Measurements from ENCODE around the gene CRACR2A.

CRACR2A gene

GRCh38 chr12:3646561-3647241 lies 106.2 kb downstream of the CRACR2A start:
- no peak for DNase-seq (ENCODE audit: low spot score)

DNA sequence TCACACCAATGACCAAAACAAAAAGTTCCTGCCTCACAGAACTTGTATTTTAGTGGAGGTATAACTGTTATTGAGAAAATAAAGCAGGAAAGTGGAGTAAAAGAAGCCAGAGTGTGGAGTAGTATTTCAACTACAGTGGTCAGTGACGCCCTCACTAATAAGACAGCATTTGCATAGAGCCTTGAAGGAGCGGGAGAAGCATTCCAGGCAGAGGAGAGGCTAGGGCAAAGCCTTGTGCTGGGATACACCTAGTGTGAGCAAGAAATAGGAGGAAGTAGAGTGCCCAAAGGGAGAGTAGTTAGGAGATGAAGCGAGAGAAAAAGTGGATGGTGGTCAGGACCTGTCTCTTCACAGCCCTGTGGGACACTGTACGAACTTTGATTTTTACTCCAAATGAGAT lies 107.8 kb downstream of the CRACR2A start:
- no peak for DNase-seq (ENCODE audit: low spot score)

- DNase-seq (ENCODE audit: low spot score) = no peak
Observed at GRCh38 chr12:3644104-3644503, 108.8 kb downstream of the CRACR2A start.

- no peak for DNase-seq (ENCODE audit: low spot score)
Observed at GRCh38 chr12:3641428-3642018, 111.4 kb downstream of the CRACR2A start.

DNA sequence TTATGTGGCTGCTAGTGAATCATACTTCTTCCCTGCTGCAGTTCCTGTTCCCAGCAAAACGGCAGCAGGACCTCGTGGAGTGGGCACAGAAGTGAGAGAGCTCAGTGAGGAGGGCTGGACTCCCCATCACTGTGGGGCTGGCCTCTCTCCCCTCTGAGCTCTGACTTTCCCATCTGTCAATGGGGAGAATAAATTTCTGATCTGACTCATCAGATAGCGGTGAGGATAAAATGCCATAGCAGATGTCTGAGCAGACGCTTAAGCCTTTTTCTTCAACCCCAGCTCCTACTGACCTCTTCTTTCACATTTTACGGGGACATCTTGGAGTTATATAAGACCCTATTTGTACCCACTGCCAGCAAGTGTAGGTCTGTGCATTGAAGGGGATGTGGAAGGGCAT lies 116.6 kb downstream of the CRACR2A start:
- no peak for DNase-seq (ENCODE audit: low spot score)

DNA sequence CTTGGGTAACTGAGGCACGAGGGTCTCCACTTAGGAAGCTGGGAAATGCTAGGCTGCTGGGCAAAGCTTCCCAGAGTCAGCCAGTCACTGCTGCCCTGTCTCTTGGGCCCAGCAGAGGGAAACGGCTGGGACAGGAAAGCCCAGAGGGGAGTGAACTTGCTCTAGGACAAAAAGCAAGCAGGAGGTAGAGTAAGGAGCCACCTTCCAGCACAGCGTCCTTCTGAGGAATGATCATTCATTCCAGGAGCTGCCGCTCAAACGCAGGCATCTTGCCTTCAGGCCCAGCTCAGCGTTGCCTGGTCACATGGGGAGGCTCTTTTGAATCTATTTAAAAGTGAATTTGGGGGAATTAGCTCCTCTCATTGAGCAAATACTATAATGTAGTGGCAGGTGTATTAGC lies 118.6 kb downstream of the CRACR2A start:
- DNase-seq (ENCODE audit: low spot score) = no peak

DNA sequence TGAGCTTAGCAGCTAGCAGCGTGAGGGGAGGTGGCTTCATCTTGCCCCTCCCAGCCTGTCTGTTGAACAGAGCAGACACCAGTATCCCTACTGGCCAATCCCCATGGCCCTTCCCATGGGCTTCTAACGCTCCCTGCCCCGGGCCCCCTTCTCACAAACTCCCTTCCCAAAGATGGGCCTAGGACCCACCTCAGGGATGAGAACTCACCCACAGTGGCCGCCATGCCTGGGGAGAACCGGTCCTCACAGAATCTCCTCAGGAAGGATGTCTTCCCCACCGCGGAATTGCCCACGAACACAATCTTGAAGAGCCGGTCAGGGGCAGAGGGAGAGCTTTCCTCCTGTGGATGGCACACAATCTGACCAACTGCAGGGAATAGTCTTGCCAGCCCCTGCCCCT lies 119.5 kb downstream of the CRACR2A start:
- no peak for DNase-seq (ENCODE audit: low spot score)

GRCh38 chr12:3632754-3633153 lies 120.2 kb downstream of the CRACR2A start:
- DNase-seq (ENCODE audit: low spot score) = no peak

DNA sequence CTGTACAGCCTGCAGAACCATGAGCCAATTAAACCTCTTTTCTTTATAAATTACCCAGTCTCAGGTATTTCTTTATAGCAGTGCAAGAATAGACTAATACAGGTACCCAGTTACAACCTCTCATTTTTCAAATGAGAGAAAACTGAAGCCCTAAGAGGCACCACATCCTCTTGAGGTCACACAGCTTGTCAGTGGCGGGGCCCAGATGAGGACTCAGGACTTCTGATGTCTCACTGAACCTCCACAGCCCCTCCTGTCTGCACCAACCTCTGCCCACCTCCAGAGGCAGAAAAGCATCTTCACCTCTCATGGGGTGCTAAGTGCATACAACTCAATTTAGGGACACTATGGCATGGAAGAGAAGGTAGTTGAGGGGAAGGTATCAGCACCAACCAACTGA lies 120.7 kb downstream of the CRACR2A start:
- DNase-seq (ENCODE audit: low spot score) = peak; percentile 31

DNA sequence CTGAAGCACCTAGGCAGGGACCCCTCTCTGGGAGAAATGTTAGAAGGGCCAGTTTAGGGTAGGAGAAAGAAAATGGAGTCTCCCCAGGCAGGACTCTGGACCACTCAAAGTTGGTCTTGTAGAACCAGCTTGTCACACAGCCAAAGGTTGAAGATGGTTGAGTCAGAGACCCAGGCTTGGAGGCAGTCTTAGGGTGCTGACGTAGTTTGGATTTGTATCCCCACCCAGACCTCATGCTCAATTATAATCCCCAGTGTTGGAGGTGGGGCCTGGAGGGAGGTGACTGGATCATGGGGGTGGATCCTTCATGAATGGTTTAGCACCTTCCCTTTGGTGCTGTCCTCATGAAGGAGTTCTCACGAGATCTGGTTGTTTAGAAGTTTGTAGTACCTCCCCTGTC lies 121.2 kb downstream of the CRACR2A start:
- DNase-seq (ENCODE audit: low spot score) = no peak

- no peak for DNase-seq (ENCODE audit: low spot score)
Observed at GRCh38 chr12:3631272-3631637, 121.7 kb downstream of the CRACR2A start.

DNA sequence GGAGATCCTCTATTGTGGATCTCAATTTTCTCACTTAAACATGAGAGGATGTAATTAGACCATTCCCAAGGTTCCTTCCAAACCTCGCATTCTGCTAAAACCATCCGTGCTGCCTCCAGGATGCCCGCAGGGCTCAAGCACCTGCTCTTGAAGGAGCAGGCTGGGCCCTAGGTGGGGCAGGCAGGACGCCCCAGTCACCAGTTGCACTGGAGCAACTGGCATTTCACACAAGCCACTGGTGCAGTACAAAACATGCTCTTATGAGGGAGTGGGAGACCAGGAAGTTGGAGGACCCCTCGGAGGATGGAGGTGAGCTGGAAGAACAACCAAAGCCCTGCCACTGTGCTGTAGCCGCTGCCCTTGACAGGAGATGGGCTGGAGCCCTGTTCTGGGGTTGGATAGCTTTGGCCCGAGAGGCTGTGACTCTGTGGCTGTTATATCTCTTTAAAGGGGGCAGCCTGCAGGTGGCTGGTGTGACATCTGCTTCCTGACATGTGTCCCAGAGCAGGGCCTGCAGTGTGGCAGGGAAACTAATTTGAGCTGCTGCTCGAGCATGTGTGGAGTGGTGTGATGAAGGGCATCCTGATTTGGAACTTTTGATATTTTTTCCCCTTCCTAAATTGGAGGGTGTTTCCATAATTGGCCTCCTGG lies 122.2 kb downstream of the CRACR2A start:
- DNase-seq (ENCODE audit: low spot score) = no peak

- DNase-seq (ENCODE audit: low spot score) = no peak
Observed at GRCh38 chr12:3630111-3630510, 122.8 kb downstream of the CRACR2A start.

GRCh38 chr12:3629057-3629830 lies 123.7 kb downstream of the CRACR2A start:
- no peak for DNase-seq (ENCODE audit: low spot score)

- no peak for DNase-seq (ENCODE audit: low spot score)
Observed at GRCh38 chr12:3628629-3629028, 124.3 kb downstream of the CRACR2A start.

GRCh38 chr12:3627336-3627735 lies 125.6 kb downstream of the CRACR2A start:
- no peak for DNase-seq (ENCODE audit: low spot score)

DNA sequence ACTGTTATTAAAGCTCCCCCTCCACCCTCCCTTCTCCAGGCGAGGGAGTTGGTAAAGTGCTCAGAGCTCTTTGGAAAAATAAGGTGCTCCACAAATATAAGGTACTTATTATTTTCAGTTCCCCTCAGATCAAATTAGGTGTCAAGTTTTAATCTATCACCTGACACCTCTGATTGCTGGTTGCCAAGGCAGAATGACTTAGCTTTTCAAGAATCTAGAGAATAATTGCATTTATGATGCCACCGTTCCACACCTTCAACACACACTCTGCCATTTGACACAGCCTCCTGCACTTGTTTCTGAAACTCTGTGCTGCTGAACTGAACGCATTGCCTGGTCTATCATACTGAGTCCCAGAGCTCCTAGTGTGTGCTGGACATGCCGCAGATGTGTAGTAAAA lies 128.6 kb downstream of the CRACR2A start:
- DNase-seq (ENCODE audit: low spot score) = no peak

GRCh38 chr12:3622822-3623690 lies 129.9 kb downstream of the CRACR2A start:
- DNase-seq (ENCODE audit: low spot score) = peak; percentile 25

GRCh38 chr12:3622021-3622821 lies 130.7 kb downstream of the CRACR2A start:
- DNase-seq (ENCODE audit: low spot score) = peak; percentile 62

- DNase-seq (ENCODE audit: low spot score) = no peak
Observed at GRCh38 chr12:3620856-3621255, 132.1 kb downstream of the CRACR2A start.

DNA sequence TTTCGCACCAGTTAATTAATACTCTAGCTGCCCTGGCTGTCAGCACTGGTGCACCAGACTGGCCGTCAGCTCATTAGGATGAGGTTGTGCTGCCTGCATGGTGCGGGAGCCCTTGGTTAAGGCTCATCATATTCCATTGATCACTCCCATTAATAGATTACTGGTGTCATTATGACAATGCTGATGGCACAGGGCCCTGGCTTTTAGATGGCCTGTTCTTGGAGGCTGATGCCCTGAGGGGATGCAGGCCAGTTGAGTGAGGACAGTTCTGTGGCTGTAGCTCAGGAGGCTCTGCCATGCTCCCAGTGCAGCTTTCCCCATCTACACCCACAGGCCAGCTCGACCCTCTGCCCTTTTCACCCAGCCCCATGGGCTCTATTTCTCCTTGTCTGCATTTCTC lies 135.3 kb downstream of the CRACR2A start:
- DNase-seq (ENCODE audit: low spot score) = no peak
